Measurements from ENCODE around the gene PREX1. TPM values are rescaled to one million over a fixed set of nuclear protein-coding genes. Genes with fewer than 3 reads are reported as not detected.

PREX1 gene
- total RNA-seq, 2 experiments from 2014 or later = 36.5 to 39.2 TPM

GRCh38 chr20:48770700-48771442 lies 56.9 kb downstream of the PREX1 start:
- H3K4me3 Mint-ChIP-seq = no peak overlapping the region

GRCh38 chr20:48769069-48769983 lies 58.5 kb downstream of the PREX1 start:
- CTCF ChIA-PET = no interaction called here
- POLR2A ChIA-PET = interaction anchor here (0.6 to 1.4 kb wide), 3 partner anchors 14 to 57 kb away, joined by 3 to 6 read pairs (median 3); no protein-coding TSS in a partner anchor
- Mint-ChIP-seq H3K27ac (peak overlapping the region; percentile 81), H3K36me3 (ENCODE audit: low read depth) (peaks cover 10% of the 10 kb centered on the region), H3K4me3 (peak overlapping the region; percentile 48), H3K27me3 (no peaks in the 10 kb centered on the region), H3K9me3 (ENCODE audit: low read depth) (no peaks in the 10 kb centered on the region), H3K4me1 (peaks cover 81% of the 10 kb centered on the region)
- ATAC-seq (peak; percentile 90), DNase-seq (peak; percentile 96)
- intact Hi-C loops (cut with DNase I, micrococcal nuclease) = loop anchor here (1.0 to 10.0 kb wide), 10 partner anchors 9 to 1282 kb away; partner anchors contain the start of gene ARFGEF2 (in 1 of the 2)

More at GRCh38 chr20:48770700-48771442, 56.9 kb downstream of the PREX1 start:
- ChIA-PET POLR2A (no interaction called here), CTCF (no interaction called here)
- H3K36me3 Mint-ChIP-seq (ENCODE audit: low read depth) = peaks cover 15% of the 10 kb centered on the region
- H3K27ac Mint-ChIP-seq = no peak overlapping the region
- intact Hi-C loops (cut with DNase I, micrococcal nuclease) = no loop called here
- DNase-seq (peak; percentile 43), ATAC-seq (no peak)
- H3K4me1 Mint-ChIP-seq = peaks cover 81% of the 10 kb centered on the region
- peaks cover 8% of the 10 kb centered on the region for H3K9me3 Mint-ChIP-seq (ENCODE audit: low read depth)
- no peaks in the 10 kb centered on the region for H3K27me3 Mint-ChIP-seq

- ATAC-seq (no peak), DNase-seq (peak; percentile 55)
- Mint-ChIP-seq H3K27me3 (no peaks in the 10 kb centered on the region), H3K4me3 (no peak overlapping the region), H3K27ac (peak overlapping the region; percentile 81), H3K4me1 (peaks cover 73% of the 10 kb centered on the region), H3K36me3 (ENCODE audit: low read depth) (peaks cover 12% of the 10 kb centered on the region), H3K9me3 (ENCODE audit: low read depth) (peaks cover 1% of the 10 kb centered on the region)
- ChIA-PET POLR2A (interaction anchor here (0.6 kb wide), 1 partner anchor 17 kb away, joined by 3 read pairs; no protein-coding TSS in a partner anchor), CTCF (no interaction called here)
- intact Hi-C loops (cut with DNase I, micrococcal nuclease) = loop anchor here in 1 of 2 experiments (5.0 to 10.0 kb wide), 3 partner anchors 828 to 1280 kb away; no protein-coding TSS in a partner anchor
Measured at GRCh38 chr20:48766961-48767960, 60.5 kb downstream of the PREX1 start.

DNA sequence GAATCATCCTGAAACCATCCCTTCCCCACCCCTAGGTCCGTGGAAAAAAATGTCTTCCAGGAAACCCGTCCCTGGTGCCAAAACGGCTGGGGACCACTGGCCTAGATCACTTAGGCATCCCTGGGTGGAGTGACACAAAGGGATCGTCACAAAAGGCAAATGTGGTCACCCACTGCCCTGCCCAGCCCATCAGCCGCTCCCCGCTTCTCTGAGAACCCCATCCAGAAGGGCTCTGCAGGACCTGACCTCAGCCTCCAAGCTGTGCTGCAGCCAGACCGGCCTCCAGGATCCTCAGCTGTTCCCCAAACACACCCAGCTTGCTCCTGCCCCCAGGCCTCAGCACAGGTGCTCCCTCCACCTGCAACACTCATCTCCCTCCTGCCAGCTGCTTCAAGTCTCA lies 61.6 kb downstream of the PREX1 start:
- intact Hi-C loops (cut with DNase I, micrococcal nuclease) = loop anchor here in 1 of 2 experiments (5.0 to 10.0 kb wide), 3 partner anchors 829 to 1279 kb away; no protein-coding TSS in a partner anchor
- POLR2A ChIA-PET = no interaction called here
- H3K27me3 Mint-ChIP-seq = no peaks in the 10 kb centered on the region
- H3K27ac Mint-ChIP-seq = peak overlapping the region; percentile 81
- H3K4me1 Mint-ChIP-seq = peaks cover 79% of the 10 kb centered on the region
- H3K9me3 Mint-ChIP-seq (ENCODE audit: low read depth) = peaks cover 6% of the 10 kb centered on the region
- ATAC-seq (no peak), DNase-seq (no peak)
- CTCF ChIA-PET = interaction anchor here (0.6 kb wide), 1 partner anchor 350 kb away, joined by 3 read pairs; no protein-coding TSS in a partner anchor
- H3K4me3 Mint-ChIP-seq = no peak overlapping the region
- H3K36me3 Mint-ChIP-seq (ENCODE audit: low read depth) = peaks cover 17% of the 10 kb centered on the region

DNA sequence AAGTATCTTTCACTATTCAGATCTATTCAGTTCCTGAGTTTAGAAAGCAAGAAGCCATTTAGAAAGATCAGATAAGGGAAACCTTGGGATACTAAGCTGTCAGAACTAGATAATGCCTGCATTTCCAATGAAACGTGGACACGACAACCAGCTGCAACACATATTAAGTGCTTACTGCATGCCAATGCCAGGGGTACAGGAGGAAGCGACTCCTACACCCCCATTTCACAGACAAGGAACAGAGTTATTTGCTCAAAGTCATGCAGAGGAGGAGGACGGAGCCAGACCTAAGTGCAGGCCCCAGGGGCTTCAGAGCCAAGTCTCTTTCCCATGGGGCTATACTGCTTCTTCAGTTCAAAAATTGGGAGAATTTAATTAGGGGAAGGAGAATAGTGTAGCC lies 62.4 kb downstream of the PREX1 start:
- CTCF ChIA-PET = interaction anchor here (0.6 to 1.0 kb wide), 2 partner anchors 66 to 92 kb away, joined by 3 to 4 read pairs; no protein-coding TSS in a partner anchor
- POLR2A ChIA-PET = no interaction called here
- no peak overlapping the region for H3K4me3 Mint-ChIP-seq
- peaks cover 17% of the 10 kb centered on the region for H3K36me3 Mint-ChIP-seq (ENCODE audit: low read depth)
- DNase-seq (no peak), ATAC-seq (no peak)
- intact Hi-C loops (cut with DNase I, micrococcal nuclease) = loop anchor here in 1 of 2 experiments (5.0 to 10.0 kb wide), 3 partner anchors 829 to 1278 kb away; no protein-coding TSS in a partner anchor
- peaks cover 6% of the 10 kb centered on the region for H3K9me3 Mint-ChIP-seq (ENCODE audit: low read depth)
- H3K4me1 Mint-ChIP-seq = peaks cover 79% of the 10 kb centered on the region
- no peaks in the 10 kb centered on the region for H3K27me3 Mint-ChIP-seq
- peak overlapping the region; percentile 23 for H3K27ac Mint-ChIP-seq

DNA sequence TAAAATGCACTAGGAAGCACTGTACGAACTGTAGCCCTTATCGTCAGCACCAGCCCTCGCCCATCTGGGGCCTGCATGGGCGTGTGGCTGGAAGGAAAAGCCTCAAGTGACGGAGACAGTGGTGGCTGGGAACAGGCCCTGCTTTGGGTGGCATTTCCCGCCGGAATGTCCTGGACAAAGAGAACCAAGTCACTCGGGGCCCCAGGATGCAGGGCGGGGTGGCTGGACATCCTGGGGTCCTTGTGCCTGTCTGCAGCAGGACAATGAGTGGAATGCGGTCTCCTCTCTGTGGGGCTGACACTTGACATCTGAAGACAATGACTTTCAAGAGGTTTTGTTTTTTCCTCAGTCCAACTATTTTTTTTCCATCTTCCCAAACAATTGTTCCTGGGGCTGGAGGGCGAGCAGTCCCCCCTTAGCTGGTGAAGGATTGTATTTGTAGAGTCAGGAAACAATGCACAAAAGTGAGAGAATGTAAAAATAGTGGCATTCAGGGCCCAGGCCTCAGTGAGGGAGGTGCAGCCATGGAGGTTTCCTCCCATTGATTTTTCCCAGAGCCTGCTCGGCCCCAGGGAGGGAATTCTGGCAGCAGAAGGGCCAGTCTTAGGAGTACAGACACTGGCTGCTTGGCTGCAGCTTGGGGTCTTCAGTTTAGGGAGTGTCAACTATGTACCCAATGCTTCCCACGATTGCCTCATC lies 64.4 kb downstream of the PREX1 start:
- no peaks in the 10 kb centered on the region for H3K27me3 Mint-ChIP-seq
- peaks cover 6% of the 10 kb centered on the region for H3K9me3 Mint-ChIP-seq (ENCODE audit: low read depth)
- intact Hi-C loops (cut with DNase I, micrococcal nuclease) = loop anchor here in 1 of 2 experiments (5.0 to 10.0 kb wide), 4 partner anchors 284 to 1149 kb away; partner anchors contain the start of genes CSE1L and ZNFX1
- H3K4me3 Mint-ChIP-seq = no peak overlapping the region
- peaks cover 17% of the 10 kb centered on the region for H3K36me3 Mint-ChIP-seq (ENCODE audit: low read depth)
- no peak overlapping the region for H3K27ac Mint-ChIP-seq
- ChIA-PET CTCF (no interaction called here), POLR2A (no interaction called here)
- H3K4me1 Mint-ChIP-seq = peaks cover 78% of the 10 kb centered on the region
- ATAC-seq (no peak), DNase-seq (no peak)

GRCh38 chr20:48761874-48762273 lies 65.9 kb downstream of the PREX1 start:
- no peak overlapping the region for H3K4me3 Mint-ChIP-seq
- no peaks in the 10 kb centered on the region for H3K27me3 Mint-ChIP-seq
- peak overlapping the region; percentile 96 for H3K27ac Mint-ChIP-seq
- H3K4me1 Mint-ChIP-seq = peaks cover 74% of the 10 kb centered on the region
- no peak for DNase-seq
- ATAC-seq = no peak
- ChIA-PET POLR2A (no interaction called here), CTCF (interaction anchor here (0.6 kb wide), 1 partner anchor 1504 kb away, joined by 3 read pairs; no protein-coding TSS in a partner anchor)
- intact Hi-C loops (cut with DNase I, micrococcal nuclease) = loop anchor here (2.0 to 10.0 kb wide), 7 partner anchors 23 to 1147 kb away; partner anchors contain the start of genes ARFGEF2 (in 1 of the 2), CSE1L (in 1 of the 2) and ZNFX1 (in 1 of the 2)
- peaks cover 8% of the 10 kb centered on the region for H3K9me3 Mint-ChIP-seq (ENCODE audit: low read depth)
- H3K36me3 Mint-ChIP-seq (ENCODE audit: low read depth) = peaks cover 21% of the 10 kb centered on the region

DNA sequence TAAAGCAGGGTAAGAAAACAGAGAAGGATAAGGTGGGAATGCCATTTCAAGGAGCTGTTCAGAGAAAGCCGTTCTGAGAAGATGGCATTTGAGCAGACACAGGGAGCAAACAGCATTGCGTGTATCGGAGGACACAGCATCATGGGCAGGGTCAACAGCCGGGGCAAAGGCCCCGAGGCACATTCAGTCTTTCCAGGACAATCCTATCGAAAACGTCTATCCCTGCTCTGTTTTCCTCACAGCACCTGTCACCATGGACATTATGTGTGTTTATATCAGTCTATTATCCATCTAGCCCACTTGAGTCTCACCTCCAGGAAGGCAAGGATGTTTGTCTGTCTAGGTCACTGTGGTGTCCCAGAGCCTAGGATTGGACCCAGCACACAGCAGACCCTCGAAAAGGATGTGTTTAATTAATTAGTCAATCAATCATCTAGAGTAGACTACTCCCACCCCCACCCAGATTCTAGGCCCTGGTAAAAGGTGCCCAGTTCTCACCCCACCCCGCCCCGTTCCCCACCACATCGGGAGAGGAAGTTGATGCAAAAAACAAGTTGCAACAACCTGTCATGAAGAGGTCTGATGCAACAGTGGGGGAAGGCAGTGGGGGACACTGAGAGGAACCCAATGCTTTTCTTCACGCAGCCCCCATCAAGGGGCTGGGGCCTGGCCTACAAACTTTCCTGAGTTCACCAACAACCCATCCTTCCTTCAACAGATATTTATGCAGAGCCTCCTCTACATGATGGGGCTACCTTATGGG lies 66.6 kb downstream of the PREX1 start:
- Mint-ChIP-seq H3K27ac (peak overlapping the region; percentile 96), H3K4me3 (peak overlapping the region; percentile 34), H3K27me3 (no peaks in the 10 kb centered on the region), H3K9me3 (ENCODE audit: low read depth) (peaks cover 11% of the 10 kb centered on the region), H3K4me1 (peaks cover 70% of the 10 kb centered on the region), H3K36me3 (ENCODE audit: low read depth) (peaks cover 26% of the 10 kb centered on the region)
- ATAC-seq (no peak), DNase-seq (peak; percentile 57)
- CTCF ChIA-PET = interaction anchor here (0.6 kb wide), 1 partner anchor 1503 kb away, joined by 3 read pairs; no protein-coding TSS in a partner anchor
- POLR2A ChIA-PET = no interaction called here
- intact Hi-C loops (cut with DNase I, micrococcal nuclease) = loop anchor here (2.0 to 10.0 kb wide), 7 partner anchors 22 to 1146 kb away; partner anchors contain the start of genes ARFGEF2 (in 1 of the 2), CSE1L (in 1 of the 2) and ZNFX1 (in 1 of the 2)

DNA sequence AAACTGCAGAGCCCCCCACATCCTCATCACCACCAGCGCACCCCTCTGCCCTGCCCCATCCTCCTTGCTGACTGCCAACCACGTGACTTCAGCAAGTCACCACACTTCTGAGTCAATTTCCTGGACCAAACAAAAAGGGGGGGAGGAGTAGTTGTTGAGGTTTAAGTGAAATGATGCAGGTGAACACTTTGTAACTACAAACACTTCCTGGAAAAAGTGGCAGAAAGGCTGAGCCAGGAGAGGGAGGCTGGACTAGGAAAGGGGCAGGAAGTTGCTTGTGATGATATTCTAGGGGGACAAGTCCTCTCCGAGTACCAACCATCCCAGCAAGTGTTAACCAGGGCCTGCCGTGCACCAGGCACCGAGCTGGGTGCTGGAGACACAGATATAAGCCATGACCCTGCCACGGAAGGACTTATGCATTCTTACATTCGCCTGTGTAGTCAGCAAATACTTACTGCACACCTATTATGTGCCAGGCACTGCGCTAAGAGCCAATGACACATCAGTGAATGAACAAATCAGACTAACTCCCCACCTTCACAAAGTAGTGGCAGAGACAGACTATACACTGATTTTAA lies 67.3 kb downstream of the PREX1 start:
- intact Hi-C loops (cut with DNase I, micrococcal nuclease) = loop anchor here (1.0 to 10.0 kb wide), 10 partner anchors 9 to 1146 kb away; partner anchors contain the start of genes ARFGEF2 (in 1 of the 2), CSE1L (in 1 of the 2) and ZNFX1 (in 1 of the 2)
- CTCF ChIA-PET = interaction anchor here (0.9 to 1.3 kb wide), 2 partner anchors 13 to 157 kb away, joined by 3 read pairs; no protein-coding TSS in a partner anchor
- H3K4me1 Mint-ChIP-seq = peaks cover 67% of the 10 kb centered on the region
- H3K27ac Mint-ChIP-seq = peak overlapping the region; percentile 96
- POLR2A ChIA-PET = no interaction called here
- peak overlapping the region; percentile 34 for H3K4me3 Mint-ChIP-seq
- ATAC-seq (peak; percentile 87), DNase-seq (peak; percentile 78)
- H3K27me3 Mint-ChIP-seq = no peaks in the 10 kb centered on the region
- peaks cover 33% of the 10 kb centered on the region for H3K36me3 Mint-ChIP-seq (ENCODE audit: low read depth)
- peaks cover 11% of the 10 kb centered on the region for H3K9me3 Mint-ChIP-seq (ENCODE audit: low read depth)
